Measurements from ENCODE around the gene ZBTB3. TPM values are rescaled to one million over a fixed set of nuclear protein-coding genes. Genes with fewer than 3 reads are reported as not detected.
A peak's percentile ranks its signal among the peaks of the same experiment; 100 is the strongest.

Gene ZBTB3
- total and polyA plus RNA-seq, 9 of the 15 experiments (the other 6 are each of a cell fraction or from before 2014, with no cell fraction given), result 1.9 to 10.0 (median 4.9) TPM

DNA sequence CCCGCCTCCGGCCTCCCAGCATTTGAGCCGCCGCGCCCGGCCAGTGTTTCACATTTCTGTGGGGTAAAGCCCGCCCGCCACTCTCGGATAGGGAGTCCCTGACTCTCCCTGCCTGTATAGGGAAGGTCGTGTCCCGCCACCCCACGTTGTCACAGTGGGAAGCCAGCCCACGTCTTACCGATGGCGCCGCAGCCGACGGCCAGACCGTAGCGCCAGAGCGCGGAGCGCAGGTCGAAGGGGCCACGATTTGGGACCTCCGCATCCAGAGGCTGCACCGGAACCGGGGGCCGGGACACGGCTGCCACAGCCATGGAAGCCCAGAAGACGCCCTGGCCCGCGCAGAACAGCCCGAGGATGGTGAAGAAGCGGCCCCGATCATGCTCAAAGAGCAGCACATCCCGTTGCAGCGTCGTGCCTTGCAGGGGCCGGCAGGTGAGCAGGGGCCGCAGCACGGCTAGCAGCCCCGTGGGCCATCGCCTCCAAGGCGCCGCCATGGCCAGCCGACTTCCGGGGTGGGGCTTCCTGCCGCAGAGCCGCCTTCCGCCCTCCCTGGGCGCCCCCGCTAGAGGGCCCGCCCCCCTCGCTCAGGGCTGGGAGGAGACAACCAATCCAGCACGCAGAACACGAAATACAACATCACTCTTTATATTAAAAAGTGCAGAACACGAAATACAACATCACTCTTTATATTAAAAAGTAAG, 37.7 kb upstream of the ZBTB3 start, which contains the start of gene TMEM223 (continued):
- TF ChIP-seq, protein P1, sequence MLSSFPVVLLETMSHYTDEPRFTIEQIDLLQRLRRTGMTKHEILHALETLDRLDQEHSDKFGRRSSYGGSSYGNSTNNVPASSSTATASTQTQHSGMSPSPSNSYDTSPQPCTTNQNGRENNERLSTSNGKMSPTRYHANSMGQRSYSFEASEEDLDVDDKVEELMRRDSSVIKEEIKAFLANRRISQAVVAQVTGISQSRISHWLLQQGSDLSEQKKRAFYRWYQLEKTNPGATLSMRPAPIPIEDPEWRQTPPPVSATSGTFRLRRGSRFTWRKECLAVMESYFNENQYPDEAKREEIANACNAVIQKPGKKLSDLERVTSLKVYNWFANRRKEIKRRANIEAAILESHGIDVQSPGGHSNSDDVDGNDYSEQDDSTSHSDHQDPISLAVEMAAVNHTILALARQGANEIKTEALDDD (IDR thresholded peaks at IDR 0.05), result no peak
- TF ChIP-seq MAFK (IDR thresholded peaks at IDR 0.05; ENCODE audit: low read length), result no peak
- no peak for TF ChIP-seq BRD4 (IDR thresholded peaks at IDR 0.05)
- no peak for TF ChIP-seq HINFP (tag; conservative IDR thresholded peaks at IDR 0.05; ENCODE audit: low read depth)
- TF ChIP-seq YY1 (IDR thresholded peaks at IDR 0.05; ENCODE audit: borderline replicate concordance in 1 of 3, control insufficient read depth in 1 of 3, extremely low read depth in 1 of 3, insufficient read depth in 3 of 3, insufficient read length in 1 of 3, insufficient replicate concordance in 2 of 3, low read depth in 1 of 3, low read length in 2 of 3), result peak; percentile 75 to 96 (median 92)
- TF ChIP-seq SREBF2 (CRISPR knock-in tag; IDR thresholded peaks at IDR 0.05), result no peak
- TF ChIP-seq ETV5 (CRISPR knock-in tag; IDR thresholded peaks at IDR 0.05; ENCODE audit: low read depth), result peak; percentile 93
- TF ChIP-seq, protein P2, sequence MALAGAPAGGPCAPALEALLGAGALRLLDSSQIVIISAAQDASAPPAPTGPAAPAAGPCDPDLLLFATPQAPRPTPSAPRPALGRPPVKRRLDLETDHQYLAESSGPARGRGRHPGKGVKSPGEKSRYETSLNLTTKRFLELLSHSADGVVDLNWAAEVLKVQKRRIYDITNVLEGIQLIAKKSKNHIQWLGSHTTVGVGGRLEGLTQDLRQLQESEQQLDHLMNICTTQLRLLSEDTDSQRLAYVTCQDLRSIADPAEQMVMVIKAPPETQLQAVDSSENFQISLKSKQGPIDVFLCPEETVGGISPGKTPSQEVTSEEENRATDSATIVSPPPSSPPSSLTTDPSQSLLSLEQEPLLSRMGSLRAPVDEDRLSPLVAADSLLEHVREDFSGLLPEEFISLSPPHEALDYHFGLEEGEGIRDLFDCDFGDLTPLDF (CRISPR knock-in tag; IDR thresholded peaks at IDR 0.05), result peak; percentile 91; the same call in 1 of the 2 replicates
- no peak for TF ChIP-seq CREB3L1 (IDR thresholded peaks at IDR 0.05; ENCODE audit: borderline replicate concordance, low read depth)
- no peak for TF ChIP-seq FOS (IDR thresholded peaks at IDR 0.05; ENCODE audit: extremely low read depth, insufficient read length)
- TF ChIP-seq ZNF75A (CRISPR knock-in tag; IDR thresholded peaks at IDR 0.05), result no peak
- TF ChIP-seq HMG20B (CRISPR knock-in tag; IDR thresholded peaks at IDR 0.05), result no peak
- no peak for TF ChIP-seq SNAPC5 (CRISPR knock-in tag; IDR thresholded peaks at IDR 0.05)
- no peak for TF ChIP-seq FIP1L1 (IDR thresholded peaks at IDR 0.05; ENCODE audit: low read depth, low read length, poor library complexity, severe bottlenecking)
- no peak for TF ChIP-seq IRF9 (tag; IDR thresholded peaks at IDR 0.05)
- TF ChIP-seq HSF4 (CRISPR knock-in tag; IDR thresholded peaks at IDR 0.05; ENCODE audit: borderline replicate concordance), result 0 out of 2 replicates have a peak, but pooled peaks have one; percentile 44
- TF ChIP-seq MCM2 (IDR thresholded peaks at IDR 0.05; ENCODE audit: low read depth), result no peak
- TF ChIP-seq KDM4B (IDR thresholded peaks at IDR 0.05; ENCODE audit: borderline replicate concordance in 2 of 2, low read depth in 1 of 2), result 0 out of 4 replicates have a peak, but pooled peaks of 1 of the 2 experiments have one; percentile 72
- TF ChIP-seq BRF1 (IDR thresholded peaks at IDR 0.05; ENCODE audit: borderline replicate concordance, extremely low read depth, insufficient read length), result no peak
- TF ChIP-seq BCL6 (CRISPR knock-in tag; IDR thresholded peaks at IDR 0.05), result no peak
- no peak for TF ChIP-seq SIRT6 (IDR thresholded peaks at IDR 0.05; ENCODE audit: low read depth, low read length)

Measured in K562 (cell line).